IMR-90 (cell line): ENCODE measurements around the gene C10orf105. TPM values are rescaled to one million over a fixed set of nuclear protein-coding genes. Genes with fewer than 3 reads are reported as not detected.

Experiments
- ATAC-seq: fragments of 200-7000 bp; cut with Tn5 transposase; 2 replicates; pipeline ENCODE4 v1.9.1; 2020; ENCODE audit warnings: low read depth, mild to moderate bottlenecking, moderate library complexity
- BruUV-seq: library from RNA; stranded (reverse); fragments of 400-500 nt; replicated peaks from 2 replicates; lab custom pipeline; 2021; lab: Mats Ljungman, UMichigan
- CTCF ChIA-PET: fragments of 300-600 bp; formaldehyde crosslinking; extraction: SDS; loops from one replicate; lab custom pipeline; 2021; ENCODE audit warnings: antibody characterized with exemption; lab: Yijun Ruan, JAX
- POLR2A ChIA-PET: fragments of 300-600 bp; sonication (Branson Sonifier 250); formaldehyde crosslinking; loops from one replicate; lab custom pipeline; 2022; ENCODE audit warnings: antibody characterized with exemption; ENCODE audit not compliant: unreplicated experiment; lab: Charles Lee
- DNase-seq: peaks from one replicate; pipeline ENCODE4 v3.0.0; 2013
- H2AFZ ChIP-seq: replicated peaks from 2 replicates; pipeline ENCODE3; 2013; ENCODE audit warnings: low read length, mild to moderate bottlenecking; ENCODE audit not compliant: poor library complexity
- H2AK5ac ChIP-seq: 2 replicates; pipeline ENCODE4 v1.6.1; 2013; ENCODE audit warnings: low read depth, low read length, inconsistent platforms
- H2AK9ac ChIP-seq: replicated peaks from 2 replicates; pipeline ENCODE3; 2013; ENCODE audit warnings: mild to moderate bottlenecking, low read depth, low read length, moderate library complexity; ENCODE audit not compliant: poor library complexity
- H2BK120ac ChIP-seq: 2 replicates; pipeline ENCODE4 v1.6.1; 2013; ENCODE audit warnings: low read depth, low read length, inconsistent platforms
- H2BK15ac ChIP-seq: 3 replicates; pipeline ENCODE4 v1.6.1; 2013; ENCODE audit warnings: low read depth, low read length, inconsistent platforms
- H2BK20ac ChIP-seq: 2 replicates; pipeline ENCODE4 v1.6.1; 2013; ENCODE audit warnings: low read depth, mild to moderate bottlenecking, inconsistent platforms, low read length, moderate library complexity
- H2BK5ac ChIP-seq: 2 replicates; pipeline ENCODE4 v1.6.1; 2013; ENCODE audit warnings: mild to moderate bottlenecking, low read depth, low read length, inconsistent platforms; ENCODE audit not compliant: poor library complexity, severe bottlenecking
- H3K14ac ChIP-seq: replicated peaks from 2 replicates; pipeline ENCODE4 v1.6.1; 2013; ENCODE audit warnings: low read depth, low read length, inconsistent platforms
- H3K18ac ChIP-seq: 2 replicates; pipeline ENCODE4 v1.6.1; 2013; ENCODE audit warnings: low read depth, low read length, control low read depth
- H3K23ac ChIP-seq: 2 replicates; pipeline ENCODE4 v1.6.1; 2013; ENCODE audit warnings: low read depth, low read length, inconsistent platforms
- H3K27ac ChIP-seq: 2 replicates; pipeline ENCODE4 v1.5.1; 2013; ENCODE audit warnings: mild to moderate bottlenecking, control low read depth, low read length; ENCODE audit not compliant: insufficient read depth
- H3K27me3 ChIP-seq: 2 replicates; pipeline ENCODE4 v1.6.1; 2013; ENCODE audit warnings: low read length; ENCODE audit not compliant: control insufficient read depth, insufficient read depth
- H3K36me3 ChIP-seq: 2 replicates; pipeline ENCODE4 v1.6.1; 2013; ENCODE audit warnings: low read length, mixed read lengths; ENCODE audit not compliant: control insufficient read depth, insufficient read depth
- H3K4ac ChIP-seq: 2 replicates; pipeline ENCODE4 v1.6.1; 2013; ENCODE audit warnings: low read depth, low read length, inconsistent platforms
- H3K4me1 ChIP-seq: 2 replicates; pipeline ENCODE4 v1.6.1; 2013; ENCODE audit warnings: low read length, mixed read lengths; ENCODE audit not compliant: control insufficient read depth, insufficient read depth
- H3K4me2 ChIP-seq: 2 replicates; pipeline ENCODE4 v1.6.1; 2013; ENCODE audit warnings: low read depth, mild to moderate bottlenecking, control low read depth, low read length, moderate library complexity
- H3K4me3 ChIP-seq: 2 replicates; pipeline ENCODE4 v1.5.1; 2013; ENCODE audit warnings: low read depth, mild to moderate bottlenecking, control low read depth, low read length, moderate library complexity; ENCODE audit not compliant: insufficient read depth
- H3K56ac ChIP-seq: 2 replicates; pipeline ENCODE4 v1.6.1; 2013; ENCODE audit warnings: low read length, inconsistent platforms; ENCODE audit not compliant: insufficient read depth; ENCODE audit errors: extremely low read depth
- H3K79me1 ChIP-seq, 2 experiments: 2 replicates each; pipeline ENCODE4 v1.6.1; 2013; ENCODE audit warnings: low read length in 2 of 2, inconsistent platforms in 1 of 2, low read depth in 1 of 2
- H3K9ac ChIP-seq: 2 replicates; pipeline ENCODE4 v1.6.1; 2013; ENCODE audit warnings: low read depth, low read length, control low read depth
- H3K9me1 ChIP-seq: 2 replicates; pipeline ENCODE4 v1.6.1; 2013; ENCODE audit warnings: low read length, inconsistent platforms; ENCODE audit not compliant: insufficient read depth
- H3K9me3 ChIP-seq: 2 replicates; pipeline ENCODE4 v1.6.1; 2013; ENCODE audit warnings: low read length; ENCODE audit not compliant: control insufficient read depth, insufficient read depth
- H4K20me1 ChIP-seq: 2 replicates; pipeline ENCODE4 v1.6.1; 2013; ENCODE audit warnings: low read length, inconsistent platforms; ENCODE audit not compliant: insufficient read depth
- H4K5ac ChIP-seq: 2 replicates; pipeline ENCODE4 v1.6.1; 2013; ENCODE audit warnings: mild to moderate bottlenecking, low read depth, low read length, control low read depth
- H4K8ac ChIP-seq, 2 experiments: 2 replicates each; pipeline ENCODE4 v1.6.1; 2013; ENCODE audit warnings: low read depth in 2 of 2, low read length in 2 of 2, control low read depth in 1 of 2, inconsistent platforms in 1 of 2
- H4K91ac ChIP-seq: 2 replicates; pipeline ENCODE4 v1.6.1; 2013; ENCODE audit warnings: low read depth, low read length, inconsistent platforms; ENCODE audit not compliant: insufficient read depth
- CEBPB ChIP-seq: IDR thresholded peaks from 2 replicates; pipeline ENCODE4 v1.6.1; 2012; ENCODE audit warnings: low read depth, low read length, improper control_type of control experiment
- ELK1 ChIP-seq: fragments of 150-350 bp; IDR thresholded peaks from 2 replicates; pipeline ENCODE4 v1.6.1; 2016; ENCODE audit warnings: low read depth, mild to moderate bottlenecking, low read length, moderate library complexity, borderline replicate concordance
- WGBS, 2 experiments: methylation state at CpG; one replicate each; pipeline versions ENCODE4 v1.1.5 to v1.1.7; 2013; ENCODE audit warnings: missing lambda C conversion rate in 2 of 2; ENCODE audit not compliant: insufficient read length in 1 of 2; ENCODE audit errors: extremely low coverage in 2 of 2; 5-methylcytosine and 5-hydroxymethylcytosine counted together
- dilution Hi-C: fragments of 300-500 bp; cut with HindIII; formaldehyde crosslinking; loops from one replicate; pipeline ENCODE4 v1.14.3; 2018; ENCODE audit warnings: low sequenced_read_pairs; ENCODE audit not compliant: unreplicated experiment
- in situ Hi-C: fragments of 300-500 bp; cut with MboI; formaldehyde crosslinking; loops from 3 replicates; pipeline ENCODE4 v1.14.3; 2019; ENCODE audit warnings: low sequenced_read_pairs, inconsistent platforms, mixed read lengths
- intact Hi-C: fragments of 100-400 bp; cut with micrococcal nuclease; formaldehyde crosslinking; loops from 2 replicates; pipeline ENCODE4 v1.10.0; 2022
- polyA plus RNA-seq, 3 experiments: library from polyadenylated mRNA; depleted of rRNA; stranded (reverse); fragments of >200 nt; gene quantifications; 2 replicates each; pipeline ENCODE4 v1.2.3, GENCODE V29; 2012; ENCODE audit warnings: low replicate concordance in 1 of 3
- total RNA-seq: library from RNA; depleted of rRNA; stranded (reverse); fragments of >200 nt; gene quantifications from 2 replicates; pipeline ENCODE4 v1.2.3, GENCODE V29; 2012

C10orf105 gene
- total and polyA plus RNA-seq, 2 of the 4 experiments (the other 2 are of a cell fraction) = under 0.01 TPM; not detected in 1

- Histone ChIP-seq H3K4me3 (no peak overlapping the region), H2BK15ac (no peak overlapping the region), H3K4me2 (no peak overlapping the region), H3K56ac (no peak overlapping the region), H4K8ac (no peak overlapping the region), H4K20me1 (no peaks in the 10 kb centered on the region), H3K27ac (no peak overlapping the region), H3K36me3 (no peaks in the 10 kb centered on the region), H2BK5ac (no peak overlapping the region), H2AK5ac (no peak overlapping the region), H3K23ac (no peak overlapping the region), H3K18ac (no peak overlapping the region), H3K9ac (no peak overlapping the region), H3K4ac (no peak overlapping the region), H3K9me1 (no peaks in the 10 kb centered on the region), H2BK120ac (no peak overlapping the region), H3K79me1 (no peaks in the 10 kb centered on the region), H4K91ac (no peak overlapping the region), H4K5ac (no peak overlapping the region), H3K9me3 (no peaks in the 10 kb centered on the region; the same call in 1 of the 2 replicates), H3K27me3 (peaks cover 13% of the 10 kb centered on the region), H3K14ac (no peak overlapping the region), H2AFZ (no peak overlapping the region), H2AK9ac (no peak overlapping the region), H3K4me1 (peaks cover 8% of the 10 kb centered on the region; the same call in 1 of the 2 replicates), H2BK20ac (no peak overlapping the region)
- intact Hi-C loops = no loop called here
- WGBS, 2 experiments = 79% methylated on average over 3 of the region's 11 CpGs; no CpG with 5 or more reads in 1 of the 2 experiments
- no peak for TF ChIP-seq ELK1
- TF ChIP-seq CEBPB = no peak
- in situ Hi-C loops = no loop called here
- no peak for DNase-seq
- dilution Hi-C loops = no loop called here
- BruUV-seq = no TSS peak
- ChIA-PET POLR2A (no interaction called here), CTCF (no interaction called here)
- no peak for ATAC-seq
These were observed 3.7 kb upstream of the C10orf105 start for GRCh38 chr10:71723311-71723710.
